Astrocyte of the cerebellum (primary cell): ENCODE data around the gene GUCA1C.

Experiments
- DNase-seq: peaks from one replicate; pipeline ENCODE4 v3.0.0-alpha.2; 2011; ENCODE audit warnings: low read depth
- H3K4me3 ChIP-seq: 2 replicates; pipeline ENCODE4 v1.5.1; 2011; ENCODE audit warnings: mild to moderate bottlenecking, low read depth, low read length, moderate library complexity
- in situ Hi-C: cut with HindIII; loops from 2 replicates; pipeline ENCODE4 v1.10.0; 2017; ENCODE audit warnings: low sequenced_read_pairs
- TF ChIP-seq, protein P1 (sequence below): IDR thresholded peaks from 2 replicates; pipeline ENCODE4 v1.5.1; 2012; ENCODE audit warnings: low read length, low read depth, moderate library complexity, mild to moderate bottlenecking; ENCODE audit errors: missing control alignments

GUCA1C gene

GRCh38 chr3:108887777-108888176, 65.9 kb downstream of the GUCA1C start:
- TF ChIP-seq, protein P1, sequence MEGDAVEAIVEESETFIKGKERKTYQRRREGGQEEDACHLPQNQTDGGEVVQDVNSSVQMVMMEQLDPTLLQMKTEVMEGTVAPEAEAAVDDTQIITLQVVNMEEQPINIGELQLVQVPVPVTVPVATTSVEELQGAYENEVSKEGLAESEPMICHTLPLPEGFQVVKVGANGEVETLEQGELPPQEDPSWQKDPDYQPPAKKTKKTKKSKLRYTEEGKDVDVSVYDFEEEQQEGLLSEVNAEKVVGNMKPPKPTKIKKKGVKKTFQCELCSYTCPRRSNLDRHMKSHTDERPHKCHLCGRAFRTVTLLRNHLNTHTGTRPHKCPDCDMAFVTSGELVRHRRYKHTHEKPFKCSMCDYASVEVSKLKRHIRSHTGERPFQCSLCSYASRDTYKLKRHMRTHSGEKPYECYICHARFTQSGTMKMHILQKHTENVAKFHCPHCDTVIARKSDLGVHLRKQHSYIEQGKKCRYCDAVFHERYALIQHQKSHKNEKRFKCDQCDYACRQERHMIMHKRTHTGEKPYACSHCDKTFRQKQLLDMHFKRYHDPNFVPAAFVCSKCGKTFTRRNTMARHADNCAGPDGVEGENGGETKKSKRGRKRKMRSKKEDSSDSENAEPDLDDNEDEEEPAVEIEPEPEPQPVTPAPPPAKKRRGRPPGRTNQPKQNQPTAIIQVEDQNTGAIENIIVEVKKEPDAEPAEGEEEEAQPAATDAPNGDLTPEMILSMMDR: no peak
- H3K4me3 ChIP-seq: no peak overlapping the region
- in situ Hi-C loops: no loop called here
- no peak for DNase-seq

- TF ChIP-seq, protein P1: no peak
- in situ Hi-C loops: no loop called here
- H3K4me3 ChIP-seq: no peak overlapping the region
- no peak for DNase-seq
Measured at GRCh38 chr3:108887121-108887520, 66.6 kb downstream of the GUCA1C start.

- TF ChIP-seq, protein P1: no peak
- in situ Hi-C loops: no loop called here
- DNase-seq: no peak
- H3K4me3 ChIP-seq: no peak overlapping the region
Measured at GRCh38 chr3:108883373-108883772, 70.3 kb downstream of the GUCA1C start.

DNA sequence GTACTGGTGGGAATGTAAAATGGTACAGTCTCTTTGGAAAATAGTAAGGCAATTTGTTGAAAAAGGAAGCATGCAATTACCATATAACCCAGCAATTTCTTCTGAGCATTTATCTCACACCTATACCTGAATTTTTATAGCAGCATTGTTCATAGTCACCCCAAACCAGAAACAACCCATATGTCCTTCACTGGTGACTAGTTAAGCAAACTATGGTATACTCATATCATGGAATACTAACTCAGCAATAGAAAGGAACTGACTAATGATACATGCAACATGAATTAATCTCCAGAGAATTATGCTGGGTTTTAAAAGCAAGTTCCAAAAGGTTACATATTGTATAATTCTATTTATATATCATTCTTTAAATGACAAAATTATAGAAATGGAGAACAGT, 70.9 kb downstream of the GUCA1C start:
- DNase-seq: no peak
- TF ChIP-seq, protein P1: no peak
- no peak overlapping the region for H3K4me3 ChIP-seq
- in situ Hi-C loops: no loop called here

DNA sequence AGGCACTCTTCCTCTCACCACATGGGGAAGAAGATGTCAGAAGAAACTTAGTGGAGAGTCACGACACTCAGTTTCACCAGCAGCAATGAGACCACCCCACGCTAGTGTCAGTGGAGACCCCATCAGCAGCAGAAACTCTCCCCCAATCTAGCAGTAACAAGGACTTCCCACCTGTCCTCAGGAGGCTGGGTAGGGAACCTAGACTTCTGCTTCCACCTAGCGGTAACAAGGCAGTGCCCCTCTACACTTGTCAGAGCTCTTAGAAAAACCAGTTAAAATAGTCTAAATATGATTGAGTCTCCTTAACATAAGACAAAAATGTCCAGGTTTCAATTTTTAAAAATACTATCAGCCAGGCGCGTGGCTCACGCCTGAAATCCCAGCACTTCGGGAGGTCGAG, 73.8 kb downstream of the GUCA1C start:
- DNase-seq: no peak
- H3K4me3 ChIP-seq: no peak overlapping the region
- TF ChIP-seq, protein P1: no peak
- in situ Hi-C loops: no loop called here

GRCh38 chr3:108877901-108878300, 75.8 kb downstream of the GUCA1C start:
- H3K4me3 ChIP-seq: no peak overlapping the region
- no peak for DNase-seq
- TF ChIP-seq, protein P1: no peak
- in situ Hi-C loops: no loop called here

- in situ Hi-C loops: no loop called here
- no peak overlapping the region for H3K4me3 ChIP-seq
- DNase-seq: no peak
- TF ChIP-seq, protein P1: no peak
Measured at GRCh38 chr3:108863799-108864135, 89.9 kb downstream of the GUCA1C start.
